Measurements from ENCODE around the gene SLC12A7.

GRCh38 chr5:1094670-1095190 is 17.1 kb downstream of the SLC12A7 start:
- TF ChIP-seq CTCF (IDR thresholded peaks at IDR 0.05) = no peak
- TF ChIP-seq POLR2A (IDR thresholded peaks at IDR 0.05) = no peak
